ENCODE measurements around the gene LYG1. TPM values are rescaled to one million over a fixed set of nuclear protein-coding genes. Genes with fewer than 3 reads are reported as not detected.

The LYG1 gene
- total and polyA plus RNA-seq, 2 of the 13 experiments (the other 11 are each of a cell fraction or from before 2014, with no cell fraction given) = 1.00 to 2.9 TPM

GRCh38 chr2:99337113-99338028 lies 36.4 kb upstream of the LYG1 start, which contains the start of gene EIF5B (continued):
- TF ChIP-seq LBX2 (CRISPR knock-in tag; IDR thresholded peaks at IDR 0.05; ENCODE audit: borderline replicate concordance) = no peak
- TF ChIP-seq ZBTB25 (CRISPR knock-in tag; IDR thresholded peaks at IDR 0.05) = peak; percentile 98
- peak; percentile 96 for TF ChIP-seq ZNF607 (CRISPR knock-in tag; IDR thresholded peaks at IDR 0.05; ENCODE audit: borderline replicate concordance)
- peak; percentile 72 for TF ChIP-seq HCFC1 (IDR thresholded peaks at IDR 0.05; ENCODE audit: low read depth, low read length)
- TF ChIP-seq JUNB (CRISPR knock-in tag; IDR thresholded peaks at IDR 0.05; ENCODE audit: borderline replicate concordance) = no peak
- peak; percentile 86; the same call in 1 of the 2 replicates for TF ChIP-seq ZFP41 (CRISPR knock-in tag; IDR thresholded peaks at IDR 0.05; ENCODE audit: borderline replicate concordance)
- peak; percentile 99 for TF ChIP-seq GMEB2 (CRISPR knock-in tag; IDR thresholded peaks at IDR 0.05; ENCODE audit: low read depth)
- TF ChIP-seq ZNF160 (CRISPR knock-in tag; IDR thresholded peaks at IDR 0.05) = peak; percentile 21; the same call in 1 of the 2 replicates
- no peak for TF ChIP-seq DNMT3B (CRISPR knock-in tag; conservative IDR thresholded peaks at IDR 0.05)
- TF ChIP-seq NFAT5 (CRISPR knock-in tag; IDR thresholded peaks at IDR 0.05) = peak; percentile 92; the same call in 1 of the 2 replicates
